Right atrium auricular region (tissue), 2 donors: Measurements from ENCODE around the gene RHCG. TPM values are rescaled to one million over a fixed set of nuclear protein-coding genes. Genes with fewer than 3 reads are reported as not detected.

Source experiments
- DNase-seq: peaks from one replicate; pipeline ENCODE4 v3.0.0-alpha.2; 2019; ENCODE audit warnings: low spot score
- H3K27ac ChIP-seq, 2 donors: fragments of 200-600 bp; sonication (generic); 1 replicate in 1 of 2; 2 replicates in 1 of 2; pipeline ENCODE4 v1.5.1; 2016 to 2019
- H3K27me3 ChIP-seq, 2 donors: fragments of 200-600 bp; sonication (generic); one replicate each; pipeline versions ENCODE4 v1.5.1 to v1.6.0; 2017 to 2019
- H3K36me3 ChIP-seq: fragments of 200-600 bp; sonication (generic); one replicate; pipeline ENCODE4 v1.5.1; 2016
- H3K4me1 ChIP-seq, 2 donors: fragments of 200-600 bp; sonication (generic); one replicate each; pipeline versions ENCODE4 v1.5.1 to v1.6.0; 2017 to 2019
- H3K4me3 ChIP-seq, 2 donors: fragments of 200-600 bp; sonication (generic); 1 replicate in 1 of 2; 2 replicates in 1 of 2; pipeline ENCODE4 v1.5.1; 2017 to 2019; ENCODE audit warnings: mild to moderate bottlenecking in 1 of 2, moderate library complexity in 1 of 2
- H3K9me3 ChIP-seq, 2 donors: fragments of 200-600 bp; sonication (generic); one replicate each; pipeline ENCODE4 v1.5.1; 2019
- CTCF ChIP-seq, 2 donors: fragments of 200-600 bp; sonication (generic); IDR thresholded peaks; one replicate each; pipeline ENCODE4 v1.5.1; 2019; ENCODE audit warnings: antibody characterized with exemption in 2 of 2
- total RNA-seq, 2 donors: library from RNA; depleted of rRNA; stranded (reverse); fragments of >200 nt; gene quantifications; one replicate each; pipeline ENCODE4 v1.1.0, GENCODE V29; 2016

The RHCG gene
- total RNA-seq, 2 donors from 2014 or later, result 0.37 to 0.43 TPM

- H3K27ac ChIP-seq, result no peak overlapping the region
- no peaks in the 10 kb centered on the region for H3K9me3 ChIP-seq
- H3K4me3 ChIP-seq, result no peak overlapping the region
- DNase-seq, result no peak
- no peaks in the 10 kb centered on the region for H3K4me1 ChIP-seq
- TF ChIP-seq CTCF (IDR thresholded peaks at IDR 0.05), result no peak
- H3K36me3 ChIP-seq, result no peaks in the 10 kb centered on the region
- peaks cover 0 to 6% of the 10 kb centered on the region in 2 donors for H3K27me3 ChIP-seq
Measured at GRCh38 chr15:89451846-89452245, 44.5 kb downstream of the RHCG start.

GRCh38 chr15:89450076-89451006 is 46.0 kb downstream of the RHCG start:
- Histone ChIP-seq H3K4me1 (no peaks in the 10 kb centered on the region), H3K36me3 (no peaks in the 10 kb centered on the region), H3K27ac (no peak overlapping the region), H3K4me3 (no peak overlapping the region), H3K9me3 (no peaks in the 10 kb centered on the region), H3K27me3 (peaks cover 0 to 6% of the 10 kb centered on the region in 2 donors)
- TF ChIP-seq CTCF (IDR thresholded peaks at IDR 0.05), result no peak
- DNase-seq, result no peak

DNA sequence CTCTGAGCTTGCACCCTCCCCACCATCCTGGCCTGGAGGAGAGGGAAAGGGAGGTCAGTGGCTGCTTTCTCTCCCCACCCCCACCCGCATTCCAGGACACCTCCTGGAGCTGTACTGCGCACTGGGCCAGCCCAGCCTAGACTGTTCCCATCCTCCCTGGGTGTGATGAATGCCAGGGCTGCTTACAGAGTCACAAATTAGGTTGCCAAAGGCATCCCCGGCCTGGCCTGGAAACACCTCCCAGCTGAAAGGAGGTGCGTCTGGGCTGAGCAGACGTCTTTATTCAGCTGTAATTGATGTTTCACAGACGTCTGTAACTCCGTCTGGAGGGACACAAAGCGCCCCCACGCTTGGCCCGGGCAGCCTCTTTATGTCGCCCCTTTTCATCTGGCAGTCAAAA is 47.6 kb downstream of the RHCG start:
- Histone ChIP-seq H3K27me3 (peaks cover 0 to 6% of the 10 kb centered on the region in 2 donors), H3K27ac (no peak overlapping the region), H3K36me3 (no peaks in the 10 kb centered on the region), H3K4me3 (no peak overlapping the region), H3K9me3 (no peaks in the 10 kb centered on the region), H3K4me1 (no peaks in the 10 kb centered on the region)
- DNase-seq, result no peak
- TF ChIP-seq CTCF (IDR thresholded peaks at IDR 0.05), result no peak

- Histone ChIP-seq H3K4me3 (no peak overlapping the region), H3K36me3 (no peaks in the 10 kb centered on the region), H3K27me3 (peaks cover 0 to 6% of the 10 kb centered on the region in 2 donors), H3K27ac (no peak overlapping the region), H3K9me3 (no peaks in the 10 kb centered on the region), H3K4me1 (no peaks in the 10 kb centered on the region)
- no peak for TF ChIP-seq CTCF (IDR thresholded peaks at IDR 0.05)
- DNase-seq, result no peak
Measured at GRCh38 chr15:89447676-89448075, 48.7 kb downstream of the RHCG start.

DNA sequence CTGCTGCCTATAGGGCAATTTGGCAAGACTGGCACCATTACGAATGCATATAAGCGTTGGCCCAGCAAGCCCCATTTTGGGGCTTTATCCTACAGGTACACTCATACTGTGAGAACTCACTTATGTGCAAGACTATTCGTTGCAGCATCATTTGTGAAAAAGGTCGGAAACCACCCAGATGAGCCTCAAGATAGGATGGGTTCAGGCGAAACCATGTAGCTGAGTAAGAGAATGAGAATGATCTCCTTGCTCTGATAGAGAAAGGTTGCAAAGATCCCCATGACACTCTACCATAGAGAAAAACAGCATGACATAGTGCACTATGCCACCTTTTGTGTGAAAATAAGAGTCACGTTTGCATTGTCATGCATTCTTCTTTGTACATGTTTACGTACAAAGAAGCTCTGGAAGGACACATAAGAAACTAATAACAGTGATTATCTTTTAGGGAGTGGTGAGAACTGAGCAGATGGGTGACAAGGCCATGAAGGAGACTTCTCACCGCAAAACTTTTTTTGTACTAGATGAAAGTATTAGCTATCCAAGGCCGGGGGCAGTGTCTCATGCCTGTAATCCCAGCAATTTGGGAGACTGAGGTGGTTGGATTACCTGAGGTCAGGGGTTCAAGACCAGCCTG is 50.0 kb downstream of the RHCG start:
- no peak for TF ChIP-seq CTCF (IDR thresholded peaks at IDR 0.05)
- Histone ChIP-seq H3K9me3 (no peaks in the 10 kb centered on the region), H3K27ac (no peak overlapping the region), H3K4me1 (no peaks in the 10 kb centered on the region), H3K36me3 (no peaks in the 10 kb centered on the region), H3K27me3 (peaks cover 0 to 6% of the 10 kb centered on the region in 2 donors), H3K4me3 (no peak overlapping the region)
- DNase-seq, result no peak
